Sigmoid colon (tissue), 7 donors: ENCODE results near the gene PRTN3. TPM values are rescaled to one million over a fixed set of nuclear protein-coding genes. Genes with fewer than 3 reads are reported as not detected.
"Not testable (repeated sequence)": the region's sequence is repeated elsewhere in the genome, so short reads cannot be mapped to it uniquely, and the experiment has no call there.

Source experiments
- DNase-seq: peaks from one replicate; pipeline ENCODE4 v3.0.0-alpha.2; 2019
- H3K27ac ChIP-seq, 4 donors: fragments of 200-600 bp; sonication (generic); one replicate each; pipeline ENCODE4 v1.5.1; 2016 to 2019; ENCODE audit warnings: mild to moderate bottlenecking in 1 of 4
- H3K27me3 ChIP-seq, 3 donors: fragments of 200-600 bp; sonication (generic); one replicate each; pipeline ENCODE4 v1.5.1; 2019; ENCODE audit warnings: mild to moderate bottlenecking in 1 of 3
- H3K36me3 ChIP-seq, 4 donors: fragments of 200-600 bp; sonication (generic); one replicate each; pipeline ENCODE4 v1.5.1; 2016 to 2019
- H3K4me1 ChIP-seq, 4 donors: fragments of 200-600 bp; sonication (generic); one replicate each; pipeline ENCODE4 v1.5.1; 2017 to 2019
- H3K4me3 ChIP-seq, 4 donors: fragments of 200-600 bp; sonication (generic); one replicate each; pipeline ENCODE4 v1.5.1; 2017 to 2019; ENCODE audit warnings: mild to moderate bottlenecking in 2 of 4, moderate library complexity in 1 of 4
- H3K9me3 ChIP-seq, 4 donors: fragments of 200-600 bp in 3 of 4; sonication (generic) in 3 of 4; one replicate each; pipeline versions ENCODE4 v1.5.1 to v1.6.1; 2013 to 2019
- EP300 ChIP-seq, 4 donors: sonication (generic); formaldehyde crosslinking; IDR thresholded peaks; one replicate each; pipeline ENCODE4 v1.6.1; 2017; ENCODE audit warnings: antibody characterized with exemption in 4 of 4
- POLR2A ChIP-seq, 2 donors: fragments of 450-650 bp; IDR thresholded peaks; one replicate each; pipeline ENCODE4 v1.6.1; 2016; ENCODE audit warnings: antibody characterized with exemption in 2 of 2, mild to moderate bottlenecking in 2 of 2, moderate library complexity in 2 of 2
- POLR2AphosphoS5 ChIP-seq, 4 donors: sonication (generic); formaldehyde crosslinking; IDR thresholded peaks; one replicate each; pipeline ENCODE4 v1.6.1; 2017; ENCODE audit warnings: antibody characterized with exemption in 4 of 4
- whole genome bisulfite sequencing, 2 donors: extraction: QIAGEN DNeasy Blood & Tissue Kit; methylation state at CpG; one replicate each; pipeline ENCODE4 v1.1.7; 2013; 5-methylcytosine and 5-hydroxymethylcytosine counted together
- intact Hi-C: fragments of 100-400 bp; cut with DNase I; formaldehyde crosslinking; loops from one replicate; pipeline ENCODE4 v1.15.1; 2023
- polyA plus RNA-seq, 3 donors: library from polyadenylated mRNA; stranded (reverse); fragments of 200-250 nt; gene quantifications; one replicate each; pipeline ENCODE4 v1.2.3, GENCODE V29; 2013
- total RNA-seq, 4 donors: library from RNA; depleted of rRNA; stranded (reverse); fragments of >200 nt; gene quantifications; one replicate each; pipeline ENCODE4 v1.1.0, GENCODE V29; 2016
- TF ChIP-seq, protein P1 (sequence below), 4 experiments: fragments of 450-650 bp in 3 of 4; fragments of 200-600 bp in 1 of 4; IDR thresholded peaks; one replicate each; pipeline ENCODE4 v1.5.1; 2016 to 2019; ENCODE audit warnings: antibody characterized with exemption in 4 of 4, mild to moderate bottlenecking in 3 of 4, moderate library complexity in 2 of 4
- donor health status: healthy with polysubstance abuse.
- donor health status: Bipolar disorder and iron deficiency.
- donor health status: healthy.

PRTN3 gene
- total and polyA plus RNA-seq, 7 donors: not detected

DNA sequence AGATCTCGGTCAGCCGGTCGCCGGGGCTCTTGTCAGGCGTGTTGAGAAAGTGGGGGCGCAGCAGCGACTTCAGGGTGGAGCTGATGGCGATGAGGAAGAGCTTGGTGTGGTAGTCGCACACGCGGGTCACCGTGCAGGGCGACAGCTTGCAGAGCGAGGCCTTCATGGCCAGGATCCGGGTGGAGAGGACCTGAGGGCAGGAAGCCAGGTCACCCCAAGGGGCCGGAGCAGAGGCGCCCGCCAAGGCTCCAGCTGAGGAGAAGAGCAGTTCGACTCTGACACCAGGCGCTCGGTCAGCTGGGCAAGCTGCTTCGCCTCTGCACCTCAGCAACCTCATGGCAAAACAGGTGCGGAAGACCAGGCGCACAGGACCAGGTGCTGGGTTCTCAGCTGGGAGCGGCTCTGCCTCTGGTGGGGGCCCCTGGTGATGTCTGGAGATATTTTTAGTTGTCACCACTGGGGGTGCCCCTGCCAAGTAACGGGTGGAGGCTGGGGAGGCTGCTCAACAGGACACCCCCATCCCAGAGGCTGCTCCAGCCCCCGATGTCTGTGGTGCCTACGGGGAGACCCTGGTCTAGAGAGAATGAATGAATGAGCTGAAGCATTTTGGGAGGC lies 34.6 kb downstream of the PRTN3 start:
- H3K9me3 ChIP-seq: no peaks in the 10 kb centered on the region
- H3K4me1 ChIP-seq: peaks cover 0 to 22% (median 20%) of the 10 kb centered on the region in 4 donors
- H3K27ac ChIP-seq: no peak overlapping the region
- H3K36me3 ChIP-seq: peaks cover 29 to 74% (median 35%) of the 10 kb centered on the region in 4 donors
- no peak for DNase-seq
- intact Hi-C loops: no loop called here
- no peaks in the 10 kb centered on the region for H3K27me3 ChIP-seq
- H3K4me3 ChIP-seq: no peak overlapping the region
- WGBS, 2 donors: 95 to 96% methylated on average over 28 of the region's 28 CpGs
- TF ChIP-seq, protein P1, sequence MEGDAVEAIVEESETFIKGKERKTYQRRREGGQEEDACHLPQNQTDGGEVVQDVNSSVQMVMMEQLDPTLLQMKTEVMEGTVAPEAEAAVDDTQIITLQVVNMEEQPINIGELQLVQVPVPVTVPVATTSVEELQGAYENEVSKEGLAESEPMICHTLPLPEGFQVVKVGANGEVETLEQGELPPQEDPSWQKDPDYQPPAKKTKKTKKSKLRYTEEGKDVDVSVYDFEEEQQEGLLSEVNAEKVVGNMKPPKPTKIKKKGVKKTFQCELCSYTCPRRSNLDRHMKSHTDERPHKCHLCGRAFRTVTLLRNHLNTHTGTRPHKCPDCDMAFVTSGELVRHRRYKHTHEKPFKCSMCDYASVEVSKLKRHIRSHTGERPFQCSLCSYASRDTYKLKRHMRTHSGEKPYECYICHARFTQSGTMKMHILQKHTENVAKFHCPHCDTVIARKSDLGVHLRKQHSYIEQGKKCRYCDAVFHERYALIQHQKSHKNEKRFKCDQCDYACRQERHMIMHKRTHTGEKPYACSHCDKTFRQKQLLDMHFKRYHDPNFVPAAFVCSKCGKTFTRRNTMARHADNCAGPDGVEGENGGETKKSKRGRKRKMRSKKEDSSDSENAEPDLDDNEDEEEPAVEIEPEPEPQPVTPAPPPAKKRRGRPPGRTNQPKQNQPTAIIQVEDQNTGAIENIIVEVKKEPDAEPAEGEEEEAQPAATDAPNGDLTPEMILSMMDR (IDR thresholded peaks at IDR 0.05): no peak
- TF ChIP-seq POLR2A (IDR thresholded peaks at IDR 0.05) (no peak), EP300 (IDR thresholded peaks at IDR 0.05) (no peak), POLR2AphosphoS5 (IDR thresholded peaks at IDR 0.05) (no peak)

DNA sequence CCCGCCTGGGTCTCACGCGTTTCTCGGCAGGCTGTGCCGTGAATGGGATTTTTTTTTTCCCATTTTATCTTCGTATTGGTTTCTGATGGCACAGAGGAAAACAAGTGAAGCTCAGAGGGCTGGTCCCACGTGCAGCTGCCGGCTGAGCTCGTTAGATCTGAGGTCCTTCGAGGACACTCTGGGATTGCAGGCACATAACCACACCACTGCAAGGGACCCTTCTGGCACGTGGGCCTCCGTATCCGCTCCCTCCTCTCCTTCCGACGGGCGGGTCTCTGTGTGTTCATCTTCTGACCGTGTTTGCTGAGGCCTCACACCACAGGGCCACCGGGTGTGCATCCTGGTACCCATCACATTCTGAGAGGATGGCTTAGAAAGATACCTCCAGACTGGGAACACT lies 35.3 kb downstream of the PRTN3 start:
- intact Hi-C loops: no loop called here
- WGBS, 2 donors: 77 to 82% methylated on average over 18 of the region's 18 CpGs

DNA sequence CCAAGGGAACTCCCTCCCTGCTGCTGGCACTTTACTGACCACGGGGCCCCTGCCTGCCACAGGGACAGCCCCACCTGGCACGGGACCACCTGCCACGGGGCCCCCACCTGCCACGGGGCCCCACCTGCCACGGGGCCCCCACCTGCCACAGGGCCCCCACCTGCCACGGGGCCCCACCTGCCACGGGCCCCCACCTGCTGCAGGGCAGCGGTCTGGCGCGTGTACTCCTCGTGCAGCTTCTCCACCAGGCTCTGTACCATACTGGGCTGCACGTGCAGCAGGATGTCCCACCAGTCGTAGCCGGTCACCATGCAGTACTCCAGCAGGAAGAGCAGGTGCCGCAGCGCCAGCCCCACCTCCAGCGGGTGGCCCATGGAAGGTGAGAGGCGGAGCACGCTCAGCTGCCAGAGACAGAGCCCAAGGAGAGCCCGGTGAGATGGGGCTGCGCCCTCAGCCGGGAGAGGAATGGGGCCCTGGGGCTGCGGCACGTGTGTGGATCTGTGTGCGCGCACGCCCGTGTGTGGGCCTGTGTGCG lies 36.0 kb downstream of the PRTN3 start:
- WGBS, 2 donors: 87 to 90% methylated on average over 29 of the region's 29 CpGs
- peaks cover 43 to 82% (median 48%) of the 10 kb centered on the region in 4 donors for H3K36me3 ChIP-seq
- no peak for DNase-seq
- intact Hi-C loops: no loop called here
- H3K27me3 ChIP-seq: no peaks in the 10 kb centered on the region
- no peak overlapping the region for H3K4me3 ChIP-seq
- H3K4me1 ChIP-seq: peaks cover 0 to 11% (median 9%) of the 10 kb centered on the region in 4 donors
- TF ChIP-seq EP300 (IDR thresholded peaks at IDR 0.05) (no peak), POLR2A (IDR thresholded peaks at IDR 0.05) (no peak), POLR2AphosphoS5 (IDR thresholded peaks at IDR 0.05) (no peak)
- TF ChIP-seq, protein P1 (IDR thresholded peaks at IDR 0.05): no peak
- no peaks in the 10 kb centered on the region for H3K9me3 ChIP-seq
- H3K27ac ChIP-seq: no peak overlapping the region

More for the DNA sequence above, 35.3 kb downstream of the PRTN3 start:
- peaks cover 35 to 76% (median 40%) of the 10 kb centered on the region in 4 donors for H3K36me3 ChIP-seq
- no peak for DNase-seq
- H3K4me3 ChIP-seq: no peak overlapping the region
- no peaks in the 10 kb centered on the region for H3K9me3 ChIP-seq
- H3K27ac ChIP-seq: no peak overlapping the region
- no peaks in the 10 kb centered on the region for H3K27me3 ChIP-seq
- no peak for TF ChIP-seq POLR2A (IDR thresholded peaks at IDR 0.05)
- TF ChIP-seq, protein P1 (IDR thresholded peaks at IDR 0.05): no peak
- TF ChIP-seq EP300 (IDR thresholded peaks at IDR 0.05): no peak
- no peak for TF ChIP-seq POLR2AphosphoS5 (IDR thresholded peaks at IDR 0.05)
- H3K4me1 ChIP-seq: peaks cover 0 to 16% (median 14%) of the 10 kb centered on the region in 4 donors

DNA sequence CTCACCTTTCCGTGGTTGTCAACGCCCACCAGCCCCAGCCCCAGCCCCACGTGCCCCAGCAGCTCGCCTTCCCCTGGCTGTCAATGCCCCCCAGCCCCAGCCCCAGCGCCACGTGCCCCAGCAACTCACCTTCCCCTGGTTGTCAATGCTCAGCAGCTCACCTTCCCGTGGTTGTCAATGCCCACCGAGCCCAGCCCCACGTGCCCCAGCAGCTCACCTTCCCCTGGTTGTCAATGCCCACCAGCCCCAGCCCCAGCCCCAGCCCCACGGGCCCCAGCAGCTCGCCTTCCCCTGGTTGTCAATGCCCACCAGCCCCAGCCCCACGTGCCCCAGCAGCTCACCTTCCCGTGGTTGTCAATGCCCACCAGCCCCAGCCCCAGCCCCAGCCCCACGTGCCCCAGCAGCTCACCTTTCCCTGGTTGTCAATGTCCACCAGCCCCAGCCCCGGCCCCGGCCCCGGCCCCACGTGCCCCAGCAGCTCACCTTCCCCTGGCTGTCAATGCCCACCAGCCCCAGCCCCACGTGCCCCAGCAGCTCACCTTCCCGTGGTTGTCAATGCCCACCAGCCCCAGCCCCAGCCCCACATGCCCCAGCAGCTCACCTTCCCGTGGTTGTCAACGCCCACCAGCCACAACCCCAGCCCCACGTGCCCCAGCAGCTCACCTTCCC lies 37.3 kb downstream of the PRTN3 start:
- H3K9me3 ChIP-seq, DNase-seq, intact Hi-C loops, H3K4me1 ChIP-seq, H3K4me3 ChIP-seq, H3K27me3 ChIP-seq, H3K27ac ChIP-seq: not testable (repeated sequence)
- peaks cover 51 to 87% (median 53%) of the 10 kb centered on the region in 4 donors for H3K36me3 ChIP-seq
- 92 to 93% methylated on average over 23 of the region's 23 CpGs for WGBS, 2 donors

DNA sequence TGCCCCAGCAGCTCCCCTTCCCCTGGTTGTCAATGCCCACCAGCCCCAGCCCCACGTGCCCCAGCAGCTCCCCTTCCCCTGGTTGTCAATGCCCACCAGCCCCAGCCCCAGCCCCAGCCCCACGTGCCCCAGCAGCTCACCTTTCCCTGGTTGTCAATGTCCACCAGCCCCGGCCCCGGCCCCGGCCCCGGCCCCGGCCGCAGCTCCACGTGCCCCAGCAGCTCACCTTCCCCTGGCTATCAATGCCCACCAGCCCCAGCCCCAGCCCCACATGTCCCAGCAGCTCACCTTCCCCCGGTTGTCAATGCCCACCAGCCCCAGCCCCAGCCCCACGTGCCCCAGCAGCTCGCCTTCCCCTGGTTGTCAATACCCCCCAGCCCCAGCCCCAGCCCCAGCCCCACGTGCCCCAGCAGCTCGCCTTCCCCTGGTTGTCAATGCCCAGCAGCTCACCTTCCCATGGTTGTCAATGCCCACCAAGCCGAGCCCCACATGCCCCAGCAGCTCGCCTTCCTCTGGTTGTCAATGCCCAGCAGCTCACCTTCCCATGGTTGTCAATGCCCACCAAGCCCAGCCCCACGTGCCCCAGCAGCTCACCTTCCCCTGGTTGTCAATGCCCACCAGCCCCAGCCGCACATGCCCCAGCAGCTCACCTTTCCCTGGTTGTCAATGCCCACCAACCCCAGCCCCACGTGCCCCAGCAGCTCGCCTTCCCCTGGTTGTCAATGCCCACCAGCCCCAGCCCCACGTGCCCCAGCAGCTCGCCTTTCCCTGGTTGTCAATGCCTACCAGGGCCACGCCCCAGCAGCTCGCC lies 38.2 kb downstream of the PRTN3 start:
- H3K4me1 ChIP-seq, H3K27ac ChIP-seq, H3K27me3 ChIP-seq, intact Hi-C loops, DNase-seq, H3K9me3 ChIP-seq, H3K4me3 ChIP-seq: not testable (repeated sequence)
- WGBS, 2 donors: 91 to 92% methylated on average over 24 of the region's 24 CpGs
- H3K36me3 ChIP-seq: peaks cover 53 to 87% (median 55%) of the 10 kb centered on the region in 4 donors
